T follicular helper cell (primary cell): ENCODE measurements around the gene S100A3.
A peak's percentile ranks its signal among the peaks of the same experiment; 100 is the strongest.
"Not testable (repeated sequence)": the region's sequence is repeated elsewhere in the genome, so short reads cannot be mapped to it uniquely, and the experiment has no call there.

ENCODE experiments used
- DNase-seq: peaks from one replicate; pipeline ENCODE4 v3.0.0-alpha.2; 2020; ENCODE audit warnings: low read depth
- total RNA-seq, 2 experiments: gene quantifications; one replicate each; lab custom pipeline; 2026; lab: John Stamatoyannopoulos, UW

Gene S100A3
- 0 reads per million in 2 experiments for total RNA-seq

GRCh38 chr1:153548722-153549688 lies at the start of gene S100A3:
Gene S100A3, minus strand, starts transcription at chr1:153549258. Its CDS starts 773 bp downstream, at chr1:153548485.
- no peak for DNase-seq

GRCh38 chr1:153598309-153599172 lies 49.5 kb upstream of the S100A3 start:
- no peak for DNase-seq

- no peak for DNase-seq
Observed at GRCh38 chr1:153597206-153597605, 48.1 kb upstream of the S100A3 start.

GRCh38 chr1:153592748-153593147 lies 43.7 kb upstream of the S100A3 start:
- no peak for DNase-seq

- DNase-seq, result no peak
Observed at GRCh38 chr1:153588482-153588881, 39.4 kb upstream of the S100A3 start.

GRCh38 chr1:153588033-153588432 lies 39.0 kb upstream of the S100A3 start:
- not testable (repeated sequence) for DNase-seq

- DNase-seq, result no peak
Observed at GRCh38 chr1:153587314-153587713, 38.3 kb upstream of the S100A3 start.

- no peak for DNase-seq
Observed at GRCh38 chr1:153586347-153586746, 37.3 kb upstream of the S100A3 start.

GRCh38 chr1:153585006-153585405 lies 35.9 kb upstream of the S100A3 start:
- DNase-seq, result no peak

GRCh38 chr1:153583976-153584375 lies 34.9 kb upstream of the S100A3 start:
- no peak for DNase-seq

GRCh38 chr1:153583514-153583913 lies 34.5 kb upstream of the S100A3 start:
- DNase-seq, result not testable (repeated sequence)

- not testable (repeated sequence) for DNase-seq
Observed at GRCh38 chr1:153582836-153583235, 33.8 kb upstream of the S100A3 start.

- no peak for DNase-seq
Observed at GRCh38 chr1:153578936-153579335, 29.9 kb upstream of the S100A3 start.

GRCh38 chr1:153578490-153578889 lies 29.4 kb upstream of the S100A3 start:
- DNase-seq, result no peak

- no peak for DNase-seq
Observed at GRCh38 chr1:153577624-153578051, 28.6 kb upstream of the S100A3 start.

GRCh38 chr1:153577138-153577537 lies 28.1 kb upstream of the S100A3 start:
- DNase-seq, result no peak

GRCh38 chr1:153575497-153575896 lies 26.4 kb upstream of the S100A3 start:
- not testable (repeated sequence) for DNase-seq

GRCh38 chr1:153575081-153575491 lies 26.0 kb upstream of the S100A3 start:
- not testable (repeated sequence) for DNase-seq

- no peak for DNase-seq
Observed at GRCh38 chr1:153573351-153573750, 24.3 kb upstream of the S100A3 start.

GRCh38 chr1:153572569-153573015 lies 23.5 kb upstream of the S100A3 start:
- peak; percentile 24 for DNase-seq

- DNase-seq, result no peak
Observed at GRCh38 chr1:153571706-153572105, 22.6 kb upstream of the S100A3 start.

- no peak for DNase-seq
Observed at GRCh38 chr1:153570874-153571273, 21.8 kb upstream of the S100A3 start.
